Measurements from ENCODE around the gene ZNF213.

Gene ZNF213

GRCh38 chr16:3152277-3152990 lies 17.6 kb downstream of the ZNF213 start (continued):
- TF ChIP-seq ZNF660 (tag by site-specific recombination; IDR thresholded peaks at IDR 0.05) (peak; percentile 99; the same call in 1 of the 2 replicates), ZNF121 (tag by site-specific recombination; IDR thresholded peaks at IDR 0.05) (peak; percentile 41; the same call in 1 of the 2 replicates), ZNF184 (tag by site-specific recombination; IDR thresholded peaks at IDR 0.05) (peak; percentile 92), ZNF747 (tag by site-specific recombination; IDR thresholded peaks at IDR 0.05) (no peak), ZNF16 (tag by site-specific recombination; IDR thresholded peaks at IDR 0.05; ENCODE audit: low read depth) (no peak), EGR2 (tag by site-specific recombination; IDR thresholded peaks at IDR 0.05; ENCODE audit: low read depth) (peak; percentile 63), KLF8 (tag by site-specific recombination; IDR thresholded peaks at IDR 0.05) (peak; percentile 83), HOXA7 (CRISPR knock-in tag; IDR thresholded peaks at IDR 0.05; ENCODE audit: borderline replicate concordance) (no peak), ZNF19 (tag by site-specific recombination; IDR thresholded peaks at IDR 0.05; ENCODE audit: low read depth) (no peak), YY2 (tag by site-specific recombination; IDR thresholded peaks at IDR 0.05) (peak; percentile 52; the same call in 1 of the 2 replicates), ZNF837 (tag by site-specific recombination; IDR thresholded peaks at IDR 0.05) (no peak), ZNF623 (tag by site-specific recombination; IDR thresholded peaks at IDR 0.05) (0 out of 2 replicates have a peak, but pooled peaks have one; percentile 14), ZNF280C (tag by site-specific recombination; IDR thresholded peaks at IDR 0.05) (no peak), OVOL3 (tag by site-specific recombination; IDR thresholded peaks at IDR 0.05) (peak; percentile 28; the same call in 1 of the 2 replicates), ZNF112 (tag by site-specific recombination; IDR thresholded peaks at IDR 0.05) (no peak), ZNF580 (tag by site-specific recombination; IDR thresholded peaks at IDR 0.05) (peak; percentile 89), ZNF24 (tag by site-specific recombination; IDR thresholded peaks at IDR 0.05) (peak; percentile 97), GLIS1 (tag by site-specific recombination; IDR thresholded peaks at IDR 0.05) (peak; percentile 47), KLF1 (tag by site-specific recombination; IDR thresholded peaks at IDR 0.05) (peak; percentile 74), ZNF391 (tag by site-specific recombination; IDR thresholded peaks at IDR 0.05; ENCODE audit: borderline replicate concordance, low read depth) (peak; percentile 97), ZNF518A (tag by site-specific recombination; conservative IDR thresholded peaks at IDR 0.05; ENCODE audit: low read depth) (peak; percentile 31), ZNF571 (tag by site-specific recombination; IDR thresholded peaks at IDR 0.05) (no peak), HOXC10 (CRISPR knock-in tag; IDR thresholded peaks at IDR 0.05) (no peak), ZFP69B (tag by site-specific recombination; IDR thresholded peaks at IDR 0.05) (peak; percentile 82), ZNF335 (tag by site-specific recombination; conservative IDR thresholded peaks at IDR 0.05) (peak; percentile 75)
- TF ChIP-seq, protein P1, sequence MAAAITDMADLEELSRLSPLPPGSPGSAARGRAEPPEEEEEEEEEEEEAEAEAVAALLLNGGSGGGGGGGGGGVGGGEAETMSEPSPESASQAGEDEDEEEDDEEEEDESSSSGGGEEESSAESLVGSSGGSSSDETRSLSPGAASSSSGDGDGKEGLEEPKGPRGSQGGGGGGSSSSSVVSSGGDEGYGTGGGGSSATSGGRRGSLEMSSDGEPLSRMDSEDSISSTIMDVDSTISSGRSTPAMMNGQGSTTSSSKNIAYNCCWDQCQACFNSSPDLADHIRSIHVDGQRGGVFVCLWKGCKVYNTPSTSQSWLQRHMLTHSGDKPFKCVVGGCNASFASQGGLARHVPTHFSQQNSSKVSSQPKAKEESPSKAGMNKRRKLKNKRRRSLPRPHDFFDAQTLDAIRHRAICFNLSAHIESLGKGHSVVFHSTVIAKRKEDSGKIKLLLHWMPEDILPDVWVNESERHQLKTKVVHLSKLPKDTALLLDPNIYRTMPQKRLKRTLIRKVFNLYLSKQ (tag by site-specific recombination; IDR thresholded peaks at IDR 0.05; ENCODE audit: borderline replicate concordance): no peak
- TF ChIP-seq, protein P2, sequence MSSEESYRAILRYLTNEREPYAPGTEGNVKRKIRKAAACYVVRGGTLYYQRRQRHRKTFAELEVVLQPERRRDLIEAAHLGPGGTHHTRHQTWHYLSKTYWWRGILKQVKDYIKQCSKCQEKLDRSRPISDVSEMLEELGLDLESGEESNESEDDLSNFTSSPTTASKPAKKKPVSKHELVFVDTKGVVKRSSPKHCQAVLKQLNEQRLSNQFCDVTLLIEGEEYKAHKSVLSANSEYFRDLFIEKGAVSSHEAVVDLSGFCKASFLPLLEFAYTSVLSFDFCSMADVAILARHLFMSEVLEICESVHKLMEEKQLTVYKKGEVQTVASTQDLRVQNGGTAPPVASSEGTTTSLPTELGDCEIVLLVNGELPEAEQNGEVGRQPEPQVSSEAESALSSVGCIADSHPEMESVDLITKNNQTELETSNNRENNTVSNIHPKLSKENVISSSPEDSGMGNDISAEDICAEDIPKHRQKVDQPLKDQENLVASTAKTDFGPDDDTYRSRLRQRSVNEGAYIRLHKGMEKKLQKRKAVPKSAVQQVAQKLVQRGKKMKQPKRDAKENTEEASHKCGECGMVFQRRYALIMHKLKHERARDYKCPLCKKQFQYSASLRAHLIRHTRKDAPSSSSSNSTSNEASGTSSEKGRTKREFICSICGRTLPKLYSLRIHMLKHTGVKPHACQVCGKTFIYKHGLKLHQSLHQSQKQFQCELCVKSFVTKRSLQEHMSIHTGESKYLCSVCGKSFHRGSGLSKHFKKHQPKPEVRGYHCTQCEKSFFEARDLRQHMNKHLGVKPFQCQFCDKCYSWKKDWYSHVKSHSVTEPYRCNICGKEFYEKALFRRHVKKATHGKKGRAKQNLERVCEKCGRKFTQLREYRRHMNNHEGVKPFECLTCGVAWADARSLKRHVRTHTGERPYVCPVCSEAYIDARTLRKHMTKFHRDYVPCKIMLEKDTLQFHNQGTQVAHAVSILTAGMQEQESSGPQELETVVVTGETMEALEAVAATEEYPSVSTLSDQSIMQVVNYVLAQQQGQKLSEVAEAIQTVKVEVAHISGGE (tag by site-specific recombination; conservative IDR thresholded peaks at IDR 0.05; ENCODE audit: low read depth): peak; percentile 28; the same call in 1 of the 2 replicates

Data from HEK293 (cell line).